Suppressor macrophage treated with lipopolysaccharide for 1 hour (primary cell): ENCODE results near the gene ACBD4.

ENCODE experiments used
- DNase-seq, 3 donors: peaks; one replicate each; pipeline ENCODE4 v3.0.0-alpha.2; 2020 to 2022

The ACBD4 gene

GRCh38 chr17:45104907-45105624 is 30.4 kb upstream of the ACBD4 start:
- DNase-seq = no peak

GRCh38 chr17:45106096-45106495 is 29.4 kb upstream of the ACBD4 start:
- DNase-seq = no peak

- DNase-seq = no peak
These were observed 28.9 kb upstream of the ACBD4 start for GRCh38 chr17:45106582-45106981.

- DNase-seq = no peak
These were observed 28.0 kb upstream of the ACBD4 start for GRCh38 chr17:45107293-45108010.

- DNase-seq = no peak
These were observed 27.4 kb upstream of the ACBD4 start for GRCh38 chr17:45108051-45108450.

GRCh38 chr17:45108595-45109521 is 26.6 kb upstream of the ACBD4 start:
- DNase-seq = no peak

GRCh38 chr17:45110676-45111611 is 24.5 kb upstream of the ACBD4 start:
- no peak for DNase-seq

GRCh38 chr17:45111850-45112249 is 23.6 kb upstream of the ACBD4 start:
- DNase-seq = no peak

GRCh38 chr17:45112559-45113423 is 22.7 kb upstream of the ACBD4 start:
- DNase-seq = no peak

GRCh38 chr17:45113424-45113754 is 22.1 kb upstream of the ACBD4 start:
- no peak for DNase-seq

GRCh38 chr17:45114117-45114932 is 21.2 kb upstream of the ACBD4 start:
- no peak for DNase-seq

- DNase-seq = no peak
These were observed 20.4 kb upstream of the ACBD4 start for GRCh38 chr17:45115015-45115625.

- no peak for DNase-seq
These were observed 19.6 kb upstream of the ACBD4 start for GRCh38 chr17:45115871-45116270.

GRCh38 chr17:45116434-45117016 is 19.0 kb upstream of the ACBD4 start:
- DNase-seq = no peak

- no peak for DNase-seq
These were observed 18.2 kb upstream of the ACBD4 start for GRCh38 chr17:45117334-45117733.

GRCh38 chr17:45117848-45118646 is 17.4 kb upstream of the ACBD4 start:
- DNase-seq = no peak

GRCh38 chr17:45118691-45119090 is 16.8 kb upstream of the ACBD4 start:
- DNase-seq = no peak

GRCh38 chr17:45119964-45120363 is 15.5 kb upstream of the ACBD4 start:
- no peak for DNase-seq

GRCh38 chr17:45120558-45120957 is 14.9 kb upstream of the ACBD4 start:
- no peak for DNase-seq
